ENCODE results near the gene FAAP20.

FAAP20 gene

GRCh38 chr1:2234762-2235113, 40.2 kb upstream of the FAAP20 start:
- Histone ChIP-seq H3K4me1 (ENCODE audit: control insufficient read depth, insufficient read depth, low read length) (peaks cover 6% of the 10 kb centered on the region), H3K9ac (ENCODE audit: low read depth, low read length) (no peak overlapping the region), H3K4me3 (ENCODE audit: low read depth, low read length) (no peak overlapping the region), H3K27me3 (ENCODE audit: control insufficient read depth, insufficient read depth, low read length) (no peaks in the 10 kb centered on the region), H3K36me3 (ENCODE audit: control insufficient read depth, insufficient read depth, low read length) (peaks cover 8% of the 10 kb centered on the region), H3K9me3 (ENCODE audit: control insufficient read depth, insufficient read depth, low read length) (no peaks in the 10 kb centered on the region)

- H3K9ac ChIP-seq (ENCODE audit: low read depth, low read length) = peak overlapping the region; percentile 65
- no peak overlapping the region for H3K4me3 ChIP-seq (ENCODE audit: low read depth, low read length)
- H3K36me3 ChIP-seq (ENCODE audit: control insufficient read depth, insufficient read depth, low read length) = peaks cover 12% of the 10 kb centered on the region
- no peaks in the 10 kb centered on the region for H3K27me3 ChIP-seq (ENCODE audit: control insufficient read depth, insufficient read depth, low read length)
- peaks cover 6% of the 10 kb centered on the region for H3K4me1 ChIP-seq (ENCODE audit: control insufficient read depth, insufficient read depth, low read length)
- no peaks in the 10 kb centered on the region for H3K9me3 ChIP-seq (ENCODE audit: control insufficient read depth, insufficient read depth, low read length)
Measured at GRCh38 chr1:2233997-2234761, 39.6 kb upstream of the FAAP20 start.

GRCh38 chr1:2233468-2233867, 38.9 kb upstream of the FAAP20 start:
- peaks cover 6% of the 10 kb centered on the region for H3K4me1 ChIP-seq (ENCODE audit: control insufficient read depth, insufficient read depth, low read length)
- peaks cover 12% of the 10 kb centered on the region for H3K36me3 ChIP-seq (ENCODE audit: control insufficient read depth, insufficient read depth, low read length)
- no peaks in the 10 kb centered on the region for H3K27me3 ChIP-seq (ENCODE audit: control insufficient read depth, insufficient read depth, low read length)
- no peak overlapping the region for H3K4me3 ChIP-seq (ENCODE audit: low read depth, low read length)
- peak overlapping the region; percentile 65 for H3K9ac ChIP-seq (ENCODE audit: low read depth, low read length)
- no peaks in the 10 kb centered on the region for H3K9me3 ChIP-seq (ENCODE audit: control insufficient read depth, insufficient read depth, low read length)

GRCh38 chr1:2232916-2233438, 38.4 kb upstream of the FAAP20 start:
- Histone ChIP-seq H3K4me3 (ENCODE audit: low read depth, low read length) (no peak overlapping the region), H3K36me3 (ENCODE audit: control insufficient read depth, insufficient read depth, low read length) (peaks cover 12% of the 10 kb centered on the region), H3K9me3 (ENCODE audit: control insufficient read depth, insufficient read depth, low read length) (no peaks in the 10 kb centered on the region), H3K4me1 (ENCODE audit: control insufficient read depth, insufficient read depth, low read length) (peaks cover 6% of the 10 kb centered on the region), H3K27me3 (ENCODE audit: control insufficient read depth, insufficient read depth, low read length) (no peaks in the 10 kb centered on the region), H3K9ac (ENCODE audit: low read depth, low read length) (peak overlapping the region; percentile 65)

- Histone ChIP-seq H3K4me3 (ENCODE audit: low read depth, low read length) (no peak overlapping the region), H3K4me1 (ENCODE audit: control insufficient read depth, insufficient read depth, low read length) (peaks cover 6% of the 10 kb centered on the region), H3K27me3 (ENCODE audit: control insufficient read depth, insufficient read depth, low read length) (no peaks in the 10 kb centered on the region), H3K9me3 (ENCODE audit: control insufficient read depth, insufficient read depth, low read length) (no peaks in the 10 kb centered on the region), H3K9ac (ENCODE audit: low read depth, low read length) (no peak overlapping the region), H3K36me3 (ENCODE audit: control insufficient read depth, insufficient read depth, low read length) (peaks cover 11% of the 10 kb centered on the region)
Measured at GRCh38 chr1:2232255-2232915, 37.8 kb upstream of the FAAP20 start.

- peaks cover 6% of the 10 kb centered on the region for H3K4me1 ChIP-seq (ENCODE audit: control insufficient read depth, insufficient read depth, low read length)
- H3K27me3 ChIP-seq (ENCODE audit: control insufficient read depth, insufficient read depth, low read length) = no peaks in the 10 kb centered on the region
- peaks cover 5% of the 10 kb centered on the region for H3K36me3 ChIP-seq (ENCODE audit: control insufficient read depth, insufficient read depth, low read length)
- no peaks in the 10 kb centered on the region for H3K9me3 ChIP-seq (ENCODE audit: control insufficient read depth, insufficient read depth, low read length)
- H3K4me3 ChIP-seq (ENCODE audit: low read depth, low read length) = peak overlapping the region; percentile 91
- peak overlapping the region; percentile 66 for H3K9ac ChIP-seq (ENCODE audit: low read depth, low read length)
Measured at GRCh38 chr1:2231532-2232254, 37.1 kb upstream of the FAAP20 start.

GRCh38 chr1:2230781-2231531, 36.4 kb upstream of the FAAP20 start:
- peaks cover 6% of the 10 kb centered on the region for H3K4me1 ChIP-seq (ENCODE audit: control insufficient read depth, insufficient read depth, low read length)
- H3K9ac ChIP-seq (ENCODE audit: low read depth, low read length) = peak overlapping the region; percentile 89
- H3K4me3 ChIP-seq (ENCODE audit: low read depth, low read length) = peak overlapping the region; percentile 91

GRCh38 chr1:2229911-2230731, 35.5 kb upstream of the FAAP20 start:
- no peaks in the 10 kb centered on the region for H3K9me3 ChIP-seq (ENCODE audit: control insufficient read depth, insufficient read depth, low read length)
- H3K36me3 ChIP-seq (ENCODE audit: control insufficient read depth, insufficient read depth, low read length) = peaks cover 4% of the 10 kb centered on the region
- no peaks in the 10 kb centered on the region for H3K27me3 ChIP-seq (ENCODE audit: control insufficient read depth, insufficient read depth, low read length)
- peak overlapping the region; percentile 91 for H3K4me3 ChIP-seq (ENCODE audit: low read depth, low read length)
- H3K9ac ChIP-seq (ENCODE audit: low read depth, low read length) = peak overlapping the region; percentile 89
- H3K4me1 ChIP-seq (ENCODE audit: control insufficient read depth, insufficient read depth, low read length) = peaks cover 6% of the 10 kb centered on the region

More at GRCh38 chr1:2230781-2231531, 36.4 kb upstream of the FAAP20 start:
- Histone ChIP-seq H3K36me3 (ENCODE audit: control insufficient read depth, insufficient read depth, low read length) (peaks cover 4% of the 10 kb centered on the region), H3K27me3 (ENCODE audit: control insufficient read depth, insufficient read depth, low read length) (no peaks in the 10 kb centered on the region), H3K9me3 (ENCODE audit: control insufficient read depth, insufficient read depth, low read length) (no peaks in the 10 kb centered on the region)

GRCh38 chr1:2229037-2229864, 34.7 kb upstream of the FAAP20 start:
- Histone ChIP-seq H3K9ac (ENCODE audit: low read depth, low read length) (peak overlapping the region; percentile 89), H3K4me1 (ENCODE audit: control insufficient read depth, insufficient read depth, low read length) (peaks cover 6% of the 10 kb centered on the region)

GRCh38 chr1:2228694-2229036, 34.1 kb upstream of the FAAP20 start:
- no peaks in the 10 kb centered on the region for H3K9me3 ChIP-seq (ENCODE audit: control insufficient read depth, insufficient read depth, low read length)
- peaks cover 4% of the 10 kb centered on the region for H3K36me3 ChIP-seq (ENCODE audit: control insufficient read depth, insufficient read depth, low read length)
- peak overlapping the region; percentile 91 for H3K4me3 ChIP-seq (ENCODE audit: low read depth, low read length)
- peaks cover 6% of the 10 kb centered on the region for H3K4me1 ChIP-seq (ENCODE audit: control insufficient read depth, insufficient read depth, low read length)
- peak overlapping the region; percentile 89 for H3K9ac ChIP-seq (ENCODE audit: low read depth, low read length)
- no peaks in the 10 kb centered on the region for H3K27me3 ChIP-seq (ENCODE audit: control insufficient read depth, insufficient read depth, low read length)

More at GRCh38 chr1:2229037-2229864, 34.7 kb upstream of the FAAP20 start:
- Histone ChIP-seq H3K4me3 (ENCODE audit: low read depth, low read length) (peak overlapping the region; percentile 91), H3K36me3 (ENCODE audit: control insufficient read depth, insufficient read depth, low read length) (peaks cover 4% of the 10 kb centered on the region), H3K27me3 (ENCODE audit: control insufficient read depth, insufficient read depth, low read length) (no peaks in the 10 kb centered on the region), H3K9me3 (ENCODE audit: control insufficient read depth, insufficient read depth, low read length) (no peaks in the 10 kb centered on the region)
